GM19452 (cell line): ENCODE results near the gene KRT80.

ENCODE experiments used
- ATAC-seq: cut with Tn5 transposase; IDR thresholded peaks from one replicate; pipeline ENCODE4 v1.9.1; 2021; ENCODE audit not compliant: unreplicated experiment

The KRT80 gene

DNA sequence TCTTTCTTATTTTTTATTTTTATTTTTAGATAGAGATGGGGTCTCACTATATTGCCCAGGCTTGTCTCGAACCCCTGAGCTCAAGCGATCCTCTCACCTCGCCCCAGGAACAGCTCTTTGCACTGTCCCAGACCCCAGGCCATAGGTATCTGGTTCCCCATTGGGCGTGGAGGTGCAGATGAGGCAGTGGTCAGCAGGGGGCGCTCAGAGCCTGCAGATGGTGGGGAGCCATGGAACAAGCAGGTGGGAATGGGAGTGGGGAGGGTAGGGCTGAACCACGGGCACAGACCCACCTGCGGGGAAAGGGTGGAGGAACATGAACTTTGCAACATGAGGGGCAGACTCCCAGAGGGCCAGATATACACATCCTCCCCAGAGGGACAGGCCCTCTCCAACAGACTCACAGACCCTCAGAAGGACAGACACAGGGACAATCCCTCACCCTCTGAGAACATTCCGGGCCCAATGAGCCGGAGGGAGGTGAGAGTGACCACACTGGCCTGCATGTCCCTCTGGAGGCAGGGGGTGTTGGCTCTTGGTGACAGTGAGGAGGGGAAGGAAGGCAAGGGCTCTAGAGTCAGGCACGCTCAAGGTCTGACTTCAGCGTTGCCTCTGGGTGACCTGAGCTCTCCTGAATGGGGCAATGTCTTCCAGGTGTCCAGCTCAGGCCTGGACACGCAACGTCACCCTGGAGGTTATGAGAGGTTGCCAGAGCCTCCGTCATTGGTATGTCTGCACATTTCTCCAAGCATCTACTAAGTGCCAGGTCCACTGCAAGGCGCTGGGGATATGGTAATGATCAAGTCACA lies 34.9 kb downstream of the KRT80 start:
- no peak for ATAC-seq

DNA sequence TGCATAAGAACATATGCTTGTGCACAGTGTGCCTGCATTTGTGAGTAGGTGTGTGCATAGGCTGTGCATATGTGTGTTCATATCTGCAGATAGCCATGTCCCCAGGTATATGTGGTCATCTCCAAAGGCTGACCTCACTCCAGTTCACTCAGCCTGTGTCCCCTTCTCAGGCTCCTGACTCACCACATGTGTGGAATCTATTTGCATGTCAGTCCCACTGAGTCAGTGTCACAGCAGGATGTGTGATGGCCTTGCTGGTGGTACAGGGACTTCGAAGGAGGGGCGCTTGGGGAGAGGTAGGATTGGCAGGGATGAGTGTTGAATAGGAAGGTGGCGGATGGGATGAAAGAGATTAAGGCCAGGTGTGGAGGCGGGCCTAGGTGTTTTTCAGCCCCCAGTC lies 35.5 kb downstream of the KRT80 start:
- no peak for ATAC-seq

DNA sequence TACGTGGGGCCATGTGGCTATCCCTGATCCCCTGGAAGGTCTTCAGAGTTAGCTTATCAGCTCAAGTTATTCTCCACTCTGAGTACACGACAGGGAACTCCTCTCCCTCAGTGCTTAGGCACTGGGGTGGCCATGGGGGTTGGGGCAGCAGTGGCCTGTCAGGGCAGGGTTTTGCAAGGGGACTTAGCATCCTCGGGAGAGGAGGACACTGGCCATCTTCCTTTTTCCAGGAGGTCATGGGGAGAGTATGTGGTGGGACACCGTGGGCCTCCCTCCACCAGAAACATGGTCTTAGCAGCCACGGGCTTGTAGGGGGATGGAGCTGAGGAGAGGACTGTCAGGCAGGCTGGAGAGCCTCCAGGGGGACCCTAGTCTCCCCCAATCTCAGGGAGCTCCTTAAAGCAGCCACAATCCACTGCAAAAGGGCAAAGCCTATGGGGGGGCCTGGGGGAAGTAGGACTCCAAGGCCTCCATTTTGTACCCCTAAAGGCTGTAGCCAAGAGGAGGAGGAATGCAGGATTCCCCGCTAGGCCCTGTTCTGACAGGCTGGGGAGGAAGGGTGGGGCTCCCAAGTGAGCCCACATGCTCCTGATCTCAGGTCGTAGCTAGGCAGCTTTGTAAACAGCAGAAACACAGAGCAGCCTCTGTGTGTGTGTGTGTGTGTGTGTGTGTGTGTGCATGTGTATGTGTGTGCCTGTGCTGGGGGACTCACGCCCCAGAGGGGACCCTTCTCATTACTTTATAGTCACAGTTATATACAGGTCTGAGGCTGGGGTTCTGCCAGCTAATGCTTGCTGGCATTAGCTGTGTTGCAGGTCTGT lies 36.6 kb downstream of the KRT80 start:
- no peak for ATAC-seq

DNA sequence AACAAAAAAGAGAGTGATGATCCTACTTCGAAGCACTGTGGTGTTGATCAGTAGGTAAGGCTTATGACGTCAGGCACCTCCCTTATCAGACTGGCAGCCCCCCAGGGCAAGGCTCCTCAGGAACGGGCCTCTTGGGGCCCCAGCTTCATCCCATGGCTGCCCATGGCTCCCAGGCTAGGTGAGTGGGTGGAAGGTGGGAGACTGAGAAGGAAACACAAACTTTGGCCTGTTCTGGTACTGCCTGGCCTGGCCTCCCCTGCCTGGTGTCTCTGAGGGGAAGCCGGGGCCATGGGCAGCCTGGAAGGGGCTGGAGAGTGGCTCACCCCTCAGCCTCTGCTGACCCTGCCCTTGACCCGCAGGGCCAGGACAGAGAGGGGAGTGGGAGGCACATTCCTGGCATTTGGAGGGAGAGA lies 38.9 kb downstream of the KRT80 start:
- no peak for ATAC-seq

DNA sequence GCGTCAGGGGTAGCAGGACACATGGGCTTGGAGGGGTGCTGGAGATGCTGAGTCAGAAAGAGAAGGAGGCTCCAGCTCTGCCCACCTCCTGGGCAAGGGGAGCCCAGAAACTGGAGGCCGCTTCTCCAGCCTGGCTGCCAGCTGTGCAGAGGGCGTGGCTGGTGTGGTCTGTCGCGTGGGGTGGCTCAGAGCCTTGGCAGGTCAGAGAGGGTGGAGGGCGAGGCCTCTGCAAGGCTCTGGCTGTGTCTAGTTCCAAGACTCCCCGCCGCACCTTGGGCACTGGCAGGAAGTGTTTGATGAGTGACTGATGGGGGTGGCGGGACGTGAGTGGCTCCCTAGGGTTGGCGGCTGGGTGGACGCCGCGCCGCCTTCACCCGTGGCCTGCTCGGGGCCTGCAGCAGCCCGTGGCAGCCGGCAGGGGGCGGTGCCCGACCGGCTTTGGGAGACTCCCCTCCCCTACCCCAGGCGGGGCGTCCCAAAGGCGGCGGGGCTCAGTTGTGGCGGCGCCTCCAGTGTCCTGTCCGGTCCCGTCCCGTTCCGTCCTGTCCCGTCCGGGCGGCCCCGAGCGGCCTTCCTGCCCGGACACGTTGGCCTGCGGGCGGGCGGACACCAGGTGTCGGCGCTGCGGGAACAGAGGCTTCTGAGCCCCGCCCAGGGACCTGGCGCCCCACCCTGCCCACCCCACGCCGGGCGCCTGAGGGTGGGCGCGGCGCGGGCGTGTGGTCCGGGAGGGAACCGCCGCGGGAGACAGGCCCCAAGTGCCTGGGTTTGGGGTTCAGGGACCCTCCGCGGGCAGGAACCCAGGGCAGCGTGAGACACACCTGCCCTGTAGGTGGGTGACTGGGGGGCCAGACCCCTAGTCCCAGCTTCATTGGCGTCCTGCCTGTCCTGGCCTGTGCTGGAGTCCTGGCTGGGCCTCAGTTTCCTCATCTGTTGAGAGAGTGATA lies 39.7 kb downstream of the KRT80 start:
- no peak for ATAC-seq

DNA sequence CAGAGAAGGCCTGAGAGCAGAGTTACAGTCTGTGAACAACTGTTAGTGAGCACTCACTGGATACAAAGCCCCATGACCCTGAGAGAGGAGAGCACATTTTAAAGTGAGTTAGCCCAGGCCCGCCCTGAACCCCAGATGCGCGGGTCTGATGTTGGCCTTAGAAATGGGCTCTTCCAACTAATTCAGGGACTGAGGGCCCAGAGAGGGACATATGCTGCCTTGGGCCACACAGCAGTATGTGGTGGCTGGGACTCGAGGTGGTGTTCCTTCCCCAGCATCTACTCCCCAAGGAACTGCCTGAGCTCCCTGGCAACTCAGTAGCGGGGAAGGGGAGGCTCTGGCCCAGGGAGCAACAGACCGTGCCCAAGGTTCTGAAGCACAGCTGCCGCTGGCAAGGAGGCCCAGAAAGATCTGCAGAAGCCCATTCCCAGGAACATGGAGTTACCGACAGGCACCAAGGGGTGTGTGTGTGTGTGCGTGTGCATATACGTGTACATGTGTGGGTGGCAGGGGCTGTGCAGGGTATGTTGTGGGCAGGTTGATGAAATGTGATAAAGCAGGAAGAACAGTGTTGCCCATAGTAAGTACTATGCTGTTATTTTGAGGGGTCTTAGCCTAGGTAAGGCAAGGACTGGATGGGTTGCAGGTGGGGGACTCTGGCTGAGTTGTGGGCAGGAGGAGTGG lies 40.5 kb downstream of the KRT80 start:
- no peak for ATAC-seq

DNA sequence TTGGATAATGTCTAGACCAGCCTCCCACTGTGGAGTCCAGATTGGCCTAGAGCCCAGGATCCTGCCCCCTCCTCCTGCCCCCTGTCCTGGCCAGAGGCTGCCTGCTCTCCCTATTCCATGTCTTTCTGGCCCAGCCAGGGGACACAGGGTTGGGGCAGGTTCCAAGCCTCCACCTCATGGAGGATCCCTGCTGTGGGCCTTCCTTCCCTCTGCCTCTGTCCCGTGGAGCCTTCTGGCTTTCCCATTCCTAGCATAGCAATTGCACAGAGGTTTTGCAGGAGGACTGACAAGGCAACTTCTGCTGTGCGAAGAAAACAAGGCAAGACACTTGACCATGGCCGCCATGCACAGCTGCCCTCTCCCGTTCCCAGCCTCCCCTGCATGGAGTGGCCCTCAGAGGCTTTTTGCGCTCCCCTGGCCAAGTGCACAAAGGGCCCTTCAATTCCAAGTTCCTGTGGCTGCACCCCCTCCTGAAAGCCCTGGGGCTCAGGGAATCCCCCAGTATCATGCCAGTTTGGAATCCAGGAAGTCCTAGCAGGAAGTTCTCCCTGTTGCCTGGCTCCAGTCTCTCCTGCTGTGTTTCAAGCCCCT lies 42.1 kb downstream of the KRT80 start:
- ATAC-seq: no peak

DNA sequence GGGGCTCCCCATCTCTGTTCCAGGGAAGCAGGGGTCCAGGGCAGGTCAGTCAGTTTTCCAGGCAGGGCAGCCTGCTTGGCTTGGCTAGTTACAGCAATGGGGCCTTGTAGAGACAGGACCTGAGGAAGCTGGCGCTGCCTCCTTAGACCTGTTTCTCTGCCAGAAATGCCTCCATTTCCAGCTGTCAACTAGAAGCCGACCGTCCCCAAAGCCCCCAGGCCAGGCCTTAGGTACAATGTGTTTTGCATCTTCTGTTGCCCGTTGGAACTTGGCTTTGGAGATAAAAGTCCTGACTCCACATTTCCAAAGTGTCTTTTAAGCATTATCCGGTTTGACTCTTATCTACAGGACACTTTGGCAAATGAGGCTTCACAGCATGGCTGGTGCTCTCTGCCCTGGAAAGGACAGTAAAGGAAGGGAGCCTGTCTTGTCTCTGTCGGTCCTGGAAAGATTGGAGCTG lies 42.6 kb downstream of the KRT80 start:
- no peak for ATAC-seq

DNA sequence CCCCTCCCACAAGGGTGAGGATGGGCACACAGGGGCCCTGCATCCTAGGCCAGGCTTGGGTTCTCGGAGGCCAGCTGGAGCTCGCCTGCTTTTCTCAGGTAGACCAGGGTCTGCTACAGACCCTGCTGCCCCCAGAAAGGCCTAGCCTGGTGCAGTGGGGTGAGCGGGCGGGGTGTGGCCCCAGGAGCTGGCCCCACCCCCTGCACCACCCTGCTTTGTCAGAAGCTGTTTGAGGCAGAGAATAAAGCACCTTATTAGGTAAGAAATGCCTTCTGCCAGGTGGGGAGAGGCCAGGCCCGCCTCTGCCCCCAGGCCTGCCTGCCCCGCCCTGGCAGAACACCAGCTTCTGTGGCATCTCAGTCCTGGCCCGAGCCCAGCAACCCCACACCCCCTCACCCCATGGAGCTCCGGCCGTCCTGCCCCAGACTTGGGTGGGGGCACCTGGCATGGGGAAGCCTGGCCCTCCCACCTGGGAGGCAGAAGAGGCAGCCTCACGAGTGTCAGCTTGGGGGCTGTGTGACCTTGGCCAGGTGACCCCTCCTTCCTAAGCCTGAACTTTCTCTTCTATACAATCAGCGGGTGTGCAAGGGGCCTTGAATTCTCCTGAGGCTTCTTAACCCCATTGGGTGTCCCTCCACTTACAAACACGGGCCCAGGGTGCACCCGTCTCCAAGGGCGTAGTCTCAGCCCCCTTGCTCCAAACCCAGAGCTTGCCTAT lies 43.2 kb downstream of the KRT80 start:
- no peak for ATAC-seq

DNA sequence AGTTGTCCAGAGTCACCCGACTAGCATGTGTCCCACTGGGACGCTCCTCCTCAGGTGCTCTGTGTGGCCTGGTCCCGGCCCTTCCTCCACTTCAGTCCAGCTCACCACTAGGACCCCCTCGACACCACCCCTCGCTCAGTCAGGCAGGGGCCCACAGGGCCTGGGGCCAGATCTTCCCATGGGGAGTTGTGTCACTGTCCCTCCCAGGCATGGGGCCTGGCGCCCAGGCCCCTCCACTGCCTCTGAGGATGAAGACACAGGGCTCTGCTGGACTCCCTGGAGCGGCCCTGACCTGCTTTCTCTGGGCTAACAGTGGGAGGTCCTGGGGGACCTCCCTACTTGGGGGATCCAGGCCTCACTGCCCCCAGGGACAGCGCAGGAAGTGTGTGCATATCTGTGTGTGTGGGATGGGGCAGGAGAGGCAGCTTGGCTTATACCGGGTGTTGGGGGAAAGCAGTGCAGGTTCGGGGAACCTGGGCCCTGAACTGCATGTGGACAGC lies 43.8 kb downstream of the KRT80 start:
- no peak for ATAC-seq

DNA sequence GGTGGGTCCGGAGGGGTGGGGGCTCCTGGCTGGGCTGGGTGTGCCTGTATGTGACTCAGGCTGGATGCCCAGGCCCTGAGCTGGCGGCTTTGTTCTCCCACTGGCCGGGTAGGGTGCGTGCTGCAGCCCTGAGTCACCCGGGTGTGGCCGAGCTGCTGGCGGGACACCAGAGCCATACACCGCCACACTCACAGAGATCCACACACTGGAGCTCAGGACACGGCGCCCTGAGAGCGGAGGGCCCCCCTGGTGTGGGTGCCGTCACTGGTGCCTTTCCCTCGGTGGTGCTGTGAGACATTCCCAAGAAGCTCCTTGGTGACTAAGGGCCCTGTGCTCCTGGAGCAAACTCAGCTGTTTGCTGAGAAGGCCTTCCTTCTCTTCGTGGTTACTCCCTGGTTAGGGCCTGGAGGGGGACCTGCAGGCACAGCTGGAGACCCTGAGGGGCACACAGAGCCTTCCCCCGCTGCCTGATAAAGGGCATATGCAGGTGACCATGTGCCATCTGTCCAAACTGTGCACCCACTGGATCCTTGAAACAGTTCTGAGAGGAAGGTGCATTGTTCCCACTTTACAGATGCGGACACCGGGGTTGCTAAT lies 44.3 kb downstream of the KRT80 start:
- ATAC-seq: no peak

DNA sequence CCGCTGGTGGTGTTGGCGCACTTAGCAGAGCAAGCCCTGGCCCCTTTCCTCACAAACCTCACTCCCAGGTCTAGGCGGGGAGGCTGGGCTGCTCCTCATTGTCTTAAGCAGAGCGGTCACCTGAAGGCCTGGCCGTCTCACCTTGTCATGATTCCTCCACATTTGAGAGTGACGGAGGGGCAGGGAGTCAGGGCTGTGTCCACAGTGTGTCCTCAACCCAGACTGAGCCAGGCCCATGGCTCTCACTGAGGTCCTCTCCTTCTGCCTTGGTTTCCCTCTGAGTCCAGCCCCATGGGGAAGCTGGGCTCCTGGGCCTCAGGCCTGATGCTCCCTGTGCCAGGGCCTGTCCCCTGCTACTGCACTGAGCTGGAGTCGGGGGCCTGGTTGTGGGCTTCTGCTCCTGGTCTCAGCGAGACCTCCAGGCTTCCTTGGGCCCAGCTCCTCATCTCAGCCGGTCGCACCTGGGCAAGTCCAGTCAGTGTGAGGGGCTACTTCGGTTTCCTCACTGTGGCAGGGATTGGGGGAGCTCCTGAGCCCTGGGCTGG lies 44.9 kb downstream of the KRT80 start:
- ATAC-seq: no peak

DNA sequence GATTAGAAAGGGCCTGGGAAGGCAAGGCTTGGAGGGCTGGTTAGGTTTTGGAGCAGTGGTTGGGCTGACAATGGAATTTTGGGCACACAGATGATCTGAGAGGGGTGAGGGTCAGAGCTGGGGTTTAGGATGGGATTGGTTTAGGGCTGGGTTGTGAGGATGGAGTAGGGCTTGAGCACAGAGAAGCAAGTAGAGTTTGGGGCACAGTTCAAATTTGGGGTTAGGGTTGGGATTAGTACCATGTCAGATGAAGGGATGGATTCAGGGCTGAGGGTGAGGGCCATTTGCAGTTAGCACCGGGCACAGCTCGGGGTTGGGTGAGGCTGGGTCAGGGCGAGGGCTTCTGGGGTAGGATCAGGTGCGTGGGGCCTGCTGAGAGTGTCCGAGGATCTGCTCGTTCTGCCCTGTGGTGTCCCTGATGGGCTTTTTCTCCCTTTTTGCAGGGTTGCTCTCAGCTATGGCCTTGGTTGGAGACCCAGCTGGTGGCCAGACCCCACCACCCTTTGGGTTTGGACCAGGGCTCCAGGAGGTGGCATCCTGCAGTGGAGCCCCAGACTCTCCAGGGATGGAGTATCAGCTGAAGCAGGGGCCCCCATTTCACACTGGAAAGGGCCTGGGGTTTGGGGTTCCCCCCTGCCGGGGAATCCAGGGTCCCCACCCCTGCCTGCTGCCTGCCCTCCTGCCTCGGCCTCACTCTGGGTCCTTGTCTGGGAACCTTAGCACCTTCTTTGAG lies 45.6 kb downstream of the KRT80 start:
- no peak for ATAC-seq

DNA sequence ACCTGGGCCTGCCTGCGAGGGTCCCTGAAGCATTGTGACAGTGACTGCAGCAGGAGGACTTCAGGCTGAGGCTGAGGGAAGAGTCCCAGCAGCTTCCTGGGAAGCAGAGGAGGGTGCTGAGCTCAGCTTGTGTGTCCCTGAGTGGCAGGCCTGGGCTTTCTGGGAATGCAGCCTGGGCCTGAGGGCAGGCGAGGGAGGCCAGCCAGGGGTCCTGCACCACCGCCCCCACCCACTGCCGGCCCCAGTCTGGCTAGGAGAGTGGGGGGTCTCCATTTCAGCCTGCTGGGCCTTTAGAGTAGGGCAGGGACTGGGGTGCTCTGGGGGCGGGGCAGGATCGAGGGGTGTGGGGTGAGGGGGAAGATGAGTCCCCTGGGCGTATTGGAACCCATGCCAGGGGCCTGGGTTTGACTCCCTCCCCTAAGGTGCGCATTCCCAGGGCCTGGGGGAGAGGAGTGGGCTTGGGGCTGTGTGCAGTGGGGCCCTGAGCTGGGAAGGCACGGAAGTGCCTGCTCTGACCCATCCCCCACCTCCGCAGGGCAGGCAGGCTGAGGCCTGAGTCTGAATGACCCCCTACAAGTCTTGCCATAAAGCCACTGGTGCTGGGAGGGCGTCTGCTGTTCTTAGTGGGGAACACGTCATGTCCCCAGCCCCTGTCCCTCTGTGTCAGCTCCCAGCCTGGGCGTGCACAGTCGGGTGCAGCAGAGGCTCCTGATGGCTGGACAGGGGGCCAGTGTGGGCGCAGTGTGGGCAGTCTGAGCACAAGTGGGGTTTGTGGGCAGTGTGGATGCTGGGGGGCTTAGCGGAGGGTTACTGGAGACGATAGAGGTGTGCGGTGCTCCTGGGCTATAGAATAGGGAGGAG lies 46.4 kb downstream of the KRT80 start:
- no peak for ATAC-seq

DNA sequence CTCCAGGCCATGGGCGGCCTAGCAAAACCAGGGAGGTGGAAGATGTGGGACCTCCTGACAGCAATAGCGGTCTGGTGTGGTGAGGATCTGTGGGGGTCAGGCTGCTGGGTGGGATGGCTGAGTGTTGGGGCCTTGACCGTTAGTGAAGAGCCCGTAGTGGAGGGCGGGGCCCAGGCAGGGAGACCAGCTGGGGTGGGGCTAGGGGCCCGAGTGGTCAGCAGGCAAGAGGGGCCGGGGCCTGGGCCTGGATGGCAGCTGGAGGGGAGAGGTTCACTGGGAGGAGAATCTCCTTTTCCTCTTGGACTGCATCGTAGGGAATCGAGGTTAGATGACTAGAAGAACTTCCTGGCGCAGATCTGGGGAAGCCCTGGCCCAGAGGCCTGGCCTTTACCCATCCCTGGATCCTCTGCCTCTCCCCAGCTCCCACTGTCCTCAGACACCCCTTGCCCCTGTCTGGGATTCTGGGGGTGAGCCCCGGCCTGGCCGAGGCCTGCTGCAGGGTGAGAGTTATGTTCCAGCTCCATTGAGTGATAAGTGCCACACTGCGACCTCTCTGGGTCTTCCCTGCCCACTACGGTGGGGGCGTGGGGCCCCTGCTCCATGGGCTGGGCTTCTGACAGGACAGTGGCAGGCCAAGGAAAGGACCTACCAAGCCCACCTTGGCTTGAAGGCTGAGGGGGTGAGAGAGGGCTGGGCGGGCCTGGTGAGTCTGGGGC lies 47.1 kb downstream of the KRT80 start:
- ATAC-seq: no peak

DNA sequence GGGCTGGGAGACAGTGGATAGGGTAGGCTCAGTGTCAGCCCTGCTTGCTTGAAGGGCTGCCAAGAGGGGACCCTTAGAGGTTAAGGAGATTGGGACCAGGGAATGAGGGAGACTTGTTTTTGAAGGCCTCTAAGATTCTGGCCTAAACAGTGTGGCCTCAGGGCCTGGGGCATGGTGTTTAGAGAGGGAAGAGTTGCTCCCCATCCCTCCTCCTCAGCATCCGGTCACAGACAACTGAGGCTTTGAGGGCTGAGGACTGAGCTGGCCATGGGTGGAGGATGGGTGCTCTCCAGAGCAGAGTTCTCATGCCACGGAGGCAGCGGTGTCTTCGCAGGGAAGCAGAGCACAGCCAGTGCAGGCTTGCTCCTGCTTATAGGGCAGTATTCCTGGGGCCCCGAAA lies 49.4 kb downstream of the KRT80 start:
- ATAC-seq: no peak
